DMS114 treated with DMSO at 0.1 percent for 48 hours (cell line): ENCODE results near the gene CTXN3.

Experiments
- DNase-seq: peaks from one replicate; lab custom pipeline; 2025; ENCODE audit not compliant: unreplicated experiment; lab: John Stamatoyannopoulos, UW

The CTXN3 gene

GRCh38 chr5:127649018-127649439 is at the start of gene CTXN3:
Gene CTXN3, plus strand, starts transcription at chr5:127649082. Its CDS starts 8,440 bp downstream, at chr5:127657522.
- DNase-seq = no peak

GRCh38 chr5:127599320-127599719 is 49.6 kb upstream of the CTXN3 start:
- no peak for DNase-seq

GRCh38 chr5:127599847-127600246 is 49.0 kb upstream of the CTXN3 start:
- DNase-seq = no peak

GRCh38 chr5:127601111-127601510 is 47.8 kb upstream of the CTXN3 start:
- DNase-seq = no peak

GRCh38 chr5:127601601-127602000 is 47.3 kb upstream of the CTXN3 start:
- DNase-seq = no peak

- no peak for DNase-seq
Measured at GRCh38 chr5:127602481-127602880, 46.4 kb upstream of the CTXN3 start.

GRCh38 chr5:127602896-127603844 is 45.7 kb upstream of the CTXN3 start:
- DNase-seq = no peak

- DNase-seq = no peak
Measured at GRCh38 chr5:127608077-127608660, 40.7 kb upstream of the CTXN3 start.

GRCh38 chr5:127609011-127609410 is 39.9 kb upstream of the CTXN3 start:
- no peak for DNase-seq

- DNase-seq = no peak
Measured at GRCh38 chr5:127609957-127610356, 38.9 kb upstream of the CTXN3 start.

GRCh38 chr5:127612441-127613141 is 36.3 kb upstream of the CTXN3 start:
- no peak for DNase-seq

GRCh38 chr5:127615916-127616315 is 33.0 kb upstream of the CTXN3 start:
- no peak for DNase-seq

GRCh38 chr5:127619908-127620479 is 28.9 kb upstream of the CTXN3 start:
- no peak for DNase-seq

GRCh38 chr5:127621601-127622325 is 27.1 kb upstream of the CTXN3 start:
- DNase-seq = no peak

GRCh38 chr5:127634007-127634406 is 14.9 kb upstream of the CTXN3 start:
- no peak for DNase-seq

- no peak for DNase-seq
Measured at GRCh38 chr5:127639828-127640227, 9.1 kb upstream of the CTXN3 start.

GRCh38 chr5:127642949-127643348 is 5.9 kb upstream of the CTXN3 start:
- no peak for DNase-seq

GRCh38 chr5:127643607-127644006 is 5.3 kb upstream of the CTXN3 start:
- no peak for DNase-seq

- DNase-seq = no peak
Measured at GRCh38 chr5:127645300-127645726, 3.6 kb upstream of the CTXN3 start.

GRCh38 chr5:127647361-127647958 is 1.4 kb upstream of the CTXN3 start:
- no peak for DNase-seq
